ENCODE results near the gene KRTAP10-7. TPM values are rescaled to one million over a fixed set of nuclear protein-coding genes. Genes with fewer than 3 reads are reported as not detected.
"Not testable (repeated sequence)": the region's sequence is repeated elsewhere in the genome, so short reads cannot be mapped to it uniquely, and the experiment has no call there.

The KRTAP10-7 gene
- total RNA-seq, 1 experiment from 2014 or later, result not detected

DNA sequence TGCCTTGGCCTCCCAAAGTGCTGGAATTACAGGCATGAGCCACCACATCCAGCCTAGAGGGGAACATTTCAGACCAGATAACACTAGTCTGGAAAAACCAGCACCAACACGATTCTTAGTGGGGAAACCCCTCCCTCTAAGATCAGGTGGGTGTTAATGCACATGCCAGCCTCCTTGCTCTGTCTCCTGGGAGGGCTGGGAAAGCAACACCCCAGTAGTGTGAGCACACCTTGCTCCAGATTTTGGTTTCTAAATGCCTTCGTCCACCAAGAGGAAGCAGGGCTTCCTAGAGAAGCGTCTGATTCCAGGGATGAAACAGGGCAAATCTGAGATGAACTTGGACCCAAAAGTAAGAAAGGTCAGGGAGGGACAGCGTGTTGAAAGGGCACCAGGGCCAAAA, 29.1 kb upstream of the KRTAP10-7 start:
- peaks cover 6% of the 10 kb centered on the region for H3K9me3 Mint-ChIP-seq (ENCODE audit: low read depth, unreplicated experiment)
- no peak overlapping the region for H3K4me3 Mint-ChIP-seq (ENCODE audit: low read depth, unreplicated experiment)
- intact Hi-C loops (cut with micrococcal nuclease; ENCODE audit: unreplicated experiment), result no loop called here
- no peak for DNase-seq
- H3K4me1 Mint-ChIP-seq (ENCODE audit: low read depth, unreplicated experiment), result peaks cover 12% of the 10 kb centered on the region
- no peak overlapping the region for H3K27ac Mint-ChIP-seq (ENCODE audit: unreplicated experiment)
- H3K36me3 Mint-ChIP-seq (ENCODE audit: insufficient read depth, unreplicated experiment), result peaks cover 8% of the 10 kb centered on the region
- CTCF ChIA-PET, result interaction anchor here (0.5 kb wide), 1 partner anchor 36 kb away, joined by 3 read pairs; no protein-coding TSS in a partner anchor
- no TSS peak for BruUV-seq (replicated peaks)
- peaks cover 83% of the 10 kb centered on the region for H3K27me3 Mint-ChIP-seq (ENCODE audit: unreplicated experiment)
- TF ChIP-seq, protein P1, sequence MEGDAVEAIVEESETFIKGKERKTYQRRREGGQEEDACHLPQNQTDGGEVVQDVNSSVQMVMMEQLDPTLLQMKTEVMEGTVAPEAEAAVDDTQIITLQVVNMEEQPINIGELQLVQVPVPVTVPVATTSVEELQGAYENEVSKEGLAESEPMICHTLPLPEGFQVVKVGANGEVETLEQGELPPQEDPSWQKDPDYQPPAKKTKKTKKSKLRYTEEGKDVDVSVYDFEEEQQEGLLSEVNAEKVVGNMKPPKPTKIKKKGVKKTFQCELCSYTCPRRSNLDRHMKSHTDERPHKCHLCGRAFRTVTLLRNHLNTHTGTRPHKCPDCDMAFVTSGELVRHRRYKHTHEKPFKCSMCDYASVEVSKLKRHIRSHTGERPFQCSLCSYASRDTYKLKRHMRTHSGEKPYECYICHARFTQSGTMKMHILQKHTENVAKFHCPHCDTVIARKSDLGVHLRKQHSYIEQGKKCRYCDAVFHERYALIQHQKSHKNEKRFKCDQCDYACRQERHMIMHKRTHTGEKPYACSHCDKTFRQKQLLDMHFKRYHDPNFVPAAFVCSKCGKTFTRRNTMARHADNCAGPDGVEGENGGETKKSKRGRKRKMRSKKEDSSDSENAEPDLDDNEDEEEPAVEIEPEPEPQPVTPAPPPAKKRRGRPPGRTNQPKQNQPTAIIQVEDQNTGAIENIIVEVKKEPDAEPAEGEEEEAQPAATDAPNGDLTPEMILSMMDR (IDR thresholded peaks at IDR 0.05; ENCODE audit: unreplicated experiment), result no peak

DNA sequence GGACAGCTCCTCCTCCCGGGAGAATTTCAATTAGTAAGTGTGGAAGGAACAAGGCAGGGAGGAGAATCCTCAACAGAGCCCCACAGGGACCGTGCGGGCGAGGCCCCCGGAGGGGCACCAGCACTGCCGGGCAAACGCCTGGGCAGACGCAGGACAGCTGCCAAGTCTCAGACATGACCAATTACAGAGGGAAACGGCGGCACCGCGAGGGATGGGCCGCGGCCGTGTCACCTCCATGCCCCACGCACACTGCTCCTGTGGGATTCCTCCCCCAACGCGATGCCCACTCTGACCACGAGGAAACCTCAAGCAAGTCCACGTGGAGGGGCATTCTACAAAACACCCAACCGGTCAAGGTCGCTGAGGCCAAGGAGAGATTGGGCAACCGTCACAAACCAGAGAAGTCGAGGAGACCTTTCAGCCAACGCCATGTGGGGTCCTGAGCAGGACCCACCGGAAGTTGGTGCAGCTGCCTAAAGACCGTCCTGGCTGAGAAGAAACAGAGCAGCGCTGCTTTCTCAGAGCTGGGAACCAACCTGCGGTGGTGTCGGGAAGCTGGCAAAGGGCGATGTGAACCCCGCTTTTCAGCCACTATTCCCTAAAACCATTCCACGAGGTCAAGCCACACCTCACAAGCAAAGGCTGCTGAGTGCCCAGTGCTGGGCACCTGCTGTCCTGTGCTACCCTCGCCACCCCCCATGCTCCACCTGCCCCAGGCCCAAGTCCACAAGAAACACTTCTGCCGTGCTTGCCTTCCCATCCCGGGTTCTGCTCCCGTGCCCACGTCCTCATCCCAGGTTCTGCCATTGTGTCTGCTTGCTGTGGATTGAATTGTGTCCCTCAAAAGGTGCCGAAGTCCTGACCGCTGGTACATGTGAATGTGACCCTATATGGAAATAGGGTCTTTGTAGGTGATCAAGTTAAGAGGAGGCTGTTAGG, 28.3 kb upstream of the KRTAP10-7 start:
- Mint-ChIP-seq H3K36me3 (ENCODE audit: insufficient read depth, unreplicated experiment) (peaks cover 8% of the 10 kb centered on the region), H3K4me3 (ENCODE audit: low read depth, unreplicated experiment) (no peak overlapping the region), H3K27ac (ENCODE audit: unreplicated experiment) (no peak overlapping the region), H3K9me3 (ENCODE audit: low read depth, unreplicated experiment) (peaks cover 6% of the 10 kb centered on the region), H3K4me1 (ENCODE audit: low read depth, unreplicated experiment) (peaks cover 12% of the 10 kb centered on the region), H3K27me3 (ENCODE audit: unreplicated experiment) (peaks cover 83% of the 10 kb centered on the region)
- TF ChIP-seq, protein P1 (IDR thresholded peaks at IDR 0.05; ENCODE audit: unreplicated experiment), result no peak
- intact Hi-C loops (cut with micrococcal nuclease; ENCODE audit: unreplicated experiment), result no loop called here
- no TSS peak for BruUV-seq (replicated peaks)
- no peak for DNase-seq
- CTCF ChIA-PET, result no interaction called here

DNA sequence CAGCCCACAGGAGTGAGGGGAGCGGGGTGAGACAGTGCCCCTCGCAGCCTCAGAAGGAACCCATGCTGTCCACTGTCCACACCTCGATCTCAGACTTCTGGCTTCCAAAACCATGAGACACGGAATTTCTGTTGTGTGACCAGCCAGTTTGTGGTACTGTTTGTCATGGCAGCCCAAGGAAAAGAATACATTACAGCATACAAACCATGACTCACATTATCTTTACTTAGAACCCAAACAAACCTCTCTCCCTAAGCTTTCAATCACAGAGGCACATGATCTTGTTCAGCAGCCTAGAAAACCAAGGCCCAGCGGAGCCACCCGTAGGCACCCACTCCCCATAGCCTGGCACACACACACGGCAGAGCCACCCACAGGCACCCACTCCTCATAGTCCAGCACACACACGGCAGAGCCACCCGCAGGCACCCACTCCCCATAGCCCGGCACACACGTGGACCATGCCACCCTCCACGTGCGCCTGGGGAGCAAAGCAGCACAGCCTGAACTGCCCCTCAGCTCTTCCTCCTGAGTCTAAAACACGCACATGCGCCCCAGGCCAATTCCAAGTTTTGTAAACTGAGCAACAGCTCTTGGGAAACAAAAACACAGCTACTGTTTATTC, 27.3 kb upstream of the KRTAP10-7 start:
- Mint-ChIP-seq H3K4me1 (ENCODE audit: low read depth, unreplicated experiment) (peaks cover 12% of the 10 kb centered on the region), H3K27ac (ENCODE audit: unreplicated experiment) (no peak overlapping the region), H3K9me3 (ENCODE audit: low read depth, unreplicated experiment) (peaks cover 6% of the 10 kb centered on the region), H3K36me3 (ENCODE audit: insufficient read depth, unreplicated experiment) (peaks cover 8% of the 10 kb centered on the region), H3K4me3 (ENCODE audit: low read depth, unreplicated experiment) (no peak overlapping the region), H3K27me3 (ENCODE audit: unreplicated experiment) (peaks cover 73% of the 10 kb centered on the region)
- CTCF ChIA-PET, result interaction anchor here (1.2 kb wide), 2 partner anchors 19 to 159 kb away, joined by 3 read pairs; partner anchors contain the start of gene KRTAP10-6
- TF ChIP-seq, protein P1 (IDR thresholded peaks at IDR 0.05; ENCODE audit: unreplicated experiment), result no peak
- BruUV-seq (replicated peaks), result no TSS peak
- intact Hi-C loops (cut with micrococcal nuclease; ENCODE audit: unreplicated experiment), result no loop called here
- no peak for DNase-seq

DNA sequence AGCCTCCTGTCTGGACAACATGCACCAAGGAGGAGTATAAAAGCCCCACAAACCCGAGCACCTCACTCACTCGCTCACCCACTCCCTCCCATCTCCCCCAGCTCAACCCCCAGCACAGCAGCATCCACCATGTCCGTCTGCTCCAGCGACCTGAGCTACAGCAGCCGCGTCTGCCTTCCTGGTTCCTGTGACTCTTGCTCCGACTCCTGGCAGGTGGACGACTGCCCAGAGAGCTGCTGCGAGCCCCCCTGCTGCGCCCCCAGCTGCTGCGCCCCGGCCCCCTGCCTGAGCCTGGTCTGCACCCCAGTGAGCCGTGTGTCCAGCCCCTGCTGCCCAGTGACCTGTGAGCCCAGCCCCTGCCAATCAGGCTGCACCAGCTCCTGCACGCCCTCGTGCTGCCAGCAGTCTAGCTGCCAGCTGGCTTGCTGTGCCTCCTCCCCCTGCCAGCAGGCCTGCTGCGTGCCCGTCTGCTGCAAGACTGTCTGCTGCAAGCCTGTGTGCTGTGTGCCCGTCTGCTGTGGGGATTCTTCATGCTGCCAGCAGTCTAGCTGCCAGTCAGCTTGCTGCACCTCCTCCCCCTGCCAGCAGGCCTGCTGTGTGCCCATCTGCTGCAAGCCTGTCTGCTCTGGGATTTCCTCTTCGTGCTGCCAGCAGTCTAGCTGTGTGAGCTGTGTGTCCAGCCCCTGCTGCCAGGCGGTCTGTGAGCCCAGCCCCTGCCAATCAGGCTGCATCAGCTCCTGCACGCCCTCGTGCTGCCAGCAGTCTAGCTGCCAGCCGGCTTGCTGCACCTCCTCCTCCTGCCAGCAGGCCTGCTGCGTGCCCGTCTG, 26.6 kb upstream of the KRTAP10-7 start, which contains the start of gene KRTAP10-4:
Gene KRTAP10-4 (plus strand): TSS at position 100 of the 827 bp plus-strand sequence. CDS start 30 bp downstream, at position 130.
- H3K27ac Mint-ChIP-seq (ENCODE audit: unreplicated experiment); BruUV-seq (replicated peaks); DNase-seq; intact Hi-C loops (cut with micrococcal nuclease; ENCODE audit: unreplicated experiment); H3K36me3 Mint-ChIP-seq (ENCODE audit: insufficient read depth, unreplicated experiment); H3K9me3 Mint-ChIP-seq (ENCODE audit: low read depth, unreplicated experiment): not testable (repeated sequence)
- CTCF ChIA-PET, result interaction anchor here (1.2 kb wide), 2 partner anchors 18 to 159 kb away, joined by 3 read pairs; partner anchors contain the start of gene KRTAP10-6
- peak within 1 kb of the TSS; percentile 71 for H3K4me3 Mint-ChIP-seq (ENCODE audit: low read depth, unreplicated experiment)
- peaks cover 65% of the 10 kb centered on the region for H3K27me3 Mint-ChIP-seq (ENCODE audit: unreplicated experiment)
- H3K4me1 Mint-ChIP-seq (ENCODE audit: low read depth, unreplicated experiment), result peaks cover 12% of the 10 kb centered on the region
